Left colon (tissue), 2 donors: ENCODE data around the gene DNAJC1. TPM values are rescaled to one million over a fixed set of nuclear protein-coding genes. Genes with fewer than 3 reads are reported as not detected.

Source experiments
- ATAC-seq: fragments of 200-7000 bp; cut with Tn5 transposase; one replicate; pipeline ENCODE4 v1.9.1; 2020; ENCODE audit warnings: mild to moderate bottlenecking, moderate library complexity
- DNase-seq, 2 donors: peaks; one replicate each; pipeline ENCODE4 v3.0.0-alpha.2; 2020
- intact Hi-C, 2 donors: fragments of 100-400 bp; cut with DNase I in 1 of 2; cut with micrococcal nuclease in 1 of 2; formaldehyde crosslinking; loops; one replicate each; pipeline versions ENCODE4 v1.11.2 to v1.14.0; 2022; cut with DNase I, micrococcal nuclease
- total RNA-seq, 2 donors: library from RNA; stranded (reverse); fragmentation: NEBNext Ultra II Directional; extraction: Animal tissue kit (Norgen Biotek cat#: 25700); gene quantifications; one replicate each; pipeline ENCODE4 v1.2.1, GENCODE V29; 2021
- donor health status: DM: no; HTN: no; CAD: no.
- donor health status: DM: yes; HTN: yes; CAD: no.

The DNAJC1 gene
- total RNA-seq, 2 donors from 2014 or later = 29.7 to 33.7 TPM

GRCh38 chr10:21814866-21815265 lies 188.7 kb downstream of the DNAJC1 start:
- no peak for DNase-seq
- intact Hi-C loops = no loop called here
- no peak for ATAC-seq

- intact Hi-C loops = no loop called here
- DNase-seq (no peak), ATAC-seq (no peak)
Observed at GRCh38 chr10:21813946-21814345, 189.6 kb downstream of the DNAJC1 start.

DNA sequence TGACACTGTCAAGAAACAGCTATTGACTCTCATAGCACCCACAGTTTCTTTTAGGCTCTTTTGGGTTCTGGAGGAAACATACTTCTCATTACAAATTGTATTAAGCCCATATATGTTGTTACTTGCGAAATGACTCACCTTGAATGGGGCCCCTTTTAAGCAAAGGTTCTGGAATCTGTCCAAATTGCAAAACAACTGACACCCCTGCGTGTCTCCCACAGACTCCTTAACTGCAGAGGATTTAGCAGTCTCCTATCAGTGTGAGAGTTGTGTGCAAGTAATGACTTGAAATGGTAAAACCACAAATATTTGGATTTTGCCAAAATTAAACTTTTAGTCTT lies 192.3 kb downstream of the DNAJC1 start:
- intact Hi-C loops = no loop called here
- DNase-seq = no peak
- ATAC-seq = no peak

GRCh38 chr10:21810582-21811244 lies 192.8 kb downstream of the DNAJC1 start:
- DNase-seq = no peak
- ATAC-seq = no peak
- intact Hi-C loops = no loop called here

GRCh38 chr10:21808550-21808949 lies 195.0 kb downstream of the DNAJC1 start:
- no peak for DNase-seq
- ATAC-seq = no peak
- intact Hi-C loops = no loop called here

DNA sequence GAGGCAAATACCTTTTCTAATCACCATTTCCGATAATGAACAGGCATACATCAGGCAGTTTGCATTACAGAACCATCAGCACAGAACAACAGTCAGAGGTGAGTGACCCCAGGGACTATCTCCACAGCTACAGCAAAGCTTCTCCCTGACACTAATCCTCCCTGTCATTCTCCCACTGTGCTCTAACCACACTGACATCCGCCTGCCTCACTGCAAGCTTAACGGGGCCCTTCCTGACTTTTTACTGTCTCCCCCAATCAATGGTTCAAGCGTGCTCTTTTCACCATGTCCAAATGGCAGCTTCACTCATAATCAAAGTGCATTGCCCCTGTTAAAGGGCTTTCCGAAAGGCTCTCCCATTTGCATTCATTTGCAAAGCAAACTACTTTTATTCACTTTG lies 196.3 kb downstream of the DNAJC1 start:
- intact Hi-C loops = no loop called here
- DNase-seq = no peak
- no peak for ATAC-seq

DNA sequence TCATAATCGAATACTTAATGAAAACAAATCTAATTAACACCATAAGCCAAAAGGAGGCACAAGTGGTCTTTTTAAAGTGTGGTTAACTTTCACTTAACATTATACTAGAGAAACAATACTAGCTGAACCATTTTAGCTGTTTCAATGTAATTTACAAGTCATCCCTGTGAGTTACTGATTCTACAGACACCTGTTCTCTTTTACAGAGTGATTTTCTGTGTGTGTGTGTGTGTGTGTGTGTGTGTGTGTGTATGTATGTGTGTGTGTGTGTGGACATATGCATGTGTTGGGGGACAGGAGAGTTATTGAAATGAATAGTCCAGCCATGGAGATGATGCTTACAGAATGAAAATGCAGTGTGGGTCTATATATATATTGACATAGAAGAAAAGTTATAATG lies 200.2 kb downstream of the DNAJC1 start:
- no peak for DNase-seq
- no peak for ATAC-seq
- intact Hi-C loops = no loop called here

GRCh38 chr10:21801609-21802008 lies 201.9 kb downstream of the DNAJC1 start:
- intact Hi-C loops = no loop called here
- no peak for ATAC-seq

GRCh38 chr10:21797984-21798765 lies 205.4 kb downstream of the DNAJC1 start:
- intact Hi-C loops = no loop called here
- DNase-seq = no peak
- no peak for ATAC-seq

More at GRCh38 chr10:21801609-21802008, 201.9 kb downstream of the DNAJC1 start:
- no peak for DNase-seq

DNA sequence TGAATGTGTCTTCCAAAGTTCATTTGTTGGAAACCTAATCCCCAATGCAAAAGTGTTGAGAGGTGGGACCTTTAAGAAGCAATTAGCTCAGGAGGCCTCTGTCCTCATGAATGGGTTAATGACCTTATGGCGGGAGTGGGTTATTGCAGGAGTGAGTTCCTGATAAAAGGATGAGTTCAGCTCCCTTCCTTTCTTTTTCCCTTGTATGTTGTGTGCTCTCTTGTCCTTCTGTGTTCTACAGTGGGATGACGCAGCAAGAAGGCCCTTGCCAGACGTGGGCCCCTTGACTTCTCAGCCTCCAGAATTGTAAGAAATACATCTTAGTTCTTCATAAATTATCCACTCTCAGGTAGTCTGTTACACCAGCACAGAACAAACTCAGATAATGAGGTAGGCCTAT lies 206.0 kb downstream of the DNAJC1 start:
- intact Hi-C loops = no loop called here
- no peak for DNase-seq
- no peak for ATAC-seq

- ATAC-seq (no peak), DNase-seq (no peak)
- intact Hi-C loops = no loop called here
Observed at GRCh38 chr10:21791276-21791675, 212.3 kb downstream of the DNAJC1 start.

GRCh38 chr10:21776883-21777282 lies 226.6 kb downstream of the DNAJC1 start:
- no peak for ATAC-seq
- intact Hi-C loops = no loop called here
- no peak for DNase-seq

GRCh38 chr10:21771219-21771618 lies 232.3 kb downstream of the DNAJC1 start:
- DNase-seq (no peak), ATAC-seq (no peak)
- intact Hi-C loops = no loop called here

- DNase-seq = no peak
- ATAC-seq = no peak
- intact Hi-C loops = no loop called here
Observed at GRCh38 chr10:21769041-21769440, 234.5 kb downstream of the DNAJC1 start.

GRCh38 chr10:21764466-21765189 lies 238.9 kb downstream of the DNAJC1 start:
- DNase-seq = no peak
- intact Hi-C loops = no loop called here

DNA sequence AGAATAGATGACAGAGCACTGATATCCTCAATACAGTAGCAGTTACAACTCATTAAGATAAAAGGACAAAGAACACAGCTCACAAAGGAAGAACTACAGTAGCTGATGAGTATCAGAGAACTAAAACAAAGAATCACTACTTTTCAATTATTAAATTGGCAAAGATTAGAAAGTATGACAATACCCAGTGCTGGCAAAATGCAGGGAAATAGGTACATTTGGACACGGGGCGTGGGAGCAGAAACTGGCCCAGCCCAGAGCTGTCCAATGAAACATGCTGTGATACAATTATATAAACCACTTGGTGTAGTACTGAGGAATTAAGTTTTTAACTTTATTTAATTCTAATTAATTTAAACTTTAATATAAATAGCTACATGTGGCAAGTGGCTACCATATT lies 243.2 kb downstream of the DNAJC1 start:
- ATAC-seq (no peak), DNase-seq (no peak)
- intact Hi-C loops = no loop called here

More at GRCh38 chr10:21764466-21765189, 238.9 kb downstream of the DNAJC1 start:
- ATAC-seq = no peak

GRCh38 chr10:21759232-21759631 lies 244.3 kb downstream of the DNAJC1 start:
- intact Hi-C loops = no loop called here
- DNase-seq = no peak
- ATAC-seq = no peak

- DNase-seq (no peak), ATAC-seq (no peak)
- intact Hi-C loops = no loop called here
Observed at GRCh38 chr10:21758696-21759095, 244.8 kb downstream of the DNAJC1 start.

DNA sequence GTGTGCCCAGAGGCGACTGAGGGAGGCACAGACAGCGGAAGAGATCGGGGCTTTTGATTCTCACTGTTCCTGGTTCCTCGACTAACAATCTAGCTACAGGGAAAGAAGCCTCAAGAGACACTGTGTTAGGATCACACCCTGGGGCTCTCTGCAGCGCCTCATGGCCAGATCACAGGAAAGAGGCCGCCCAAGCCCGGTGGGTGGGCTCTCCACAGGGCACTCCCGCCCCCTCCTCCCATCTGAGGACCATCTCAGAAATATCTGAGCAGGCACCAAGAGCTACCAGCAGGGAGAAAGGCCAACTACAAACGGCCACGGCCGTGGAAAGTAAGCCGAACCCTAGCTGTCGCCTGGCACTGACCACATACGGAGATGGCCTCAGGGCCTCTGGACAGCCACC lies 245.3 kb downstream of the DNAJC1 start:
- intact Hi-C loops = no loop called here
- ATAC-seq (no peak), DNase-seq (no peak)
